Astrocyte (in vitro differentiated cells and primary cell): ENCODE measurements around the gene MRPL41. TPM values are rescaled to one million over a fixed set of nuclear protein-coding genes. Genes with fewer than 3 reads are reported as not detected.

Experiments used
- DNase-seq: peaks from one replicate; pipeline ENCODE4 v3.0.0-alpha.2; 2010; ENCODE audit warnings: low read depth
- FAIRE-seq: peaks from 2 replicates; lab custom pipeline; 2011; peaks lifted over from hg19 to GRCh38; lab: Jason Lieb, UNC
- H2AFZ ChIP-seq: 2 replicates; pipeline ENCODE4 v1.6.0; 2012; ENCODE audit warnings: low read depth, low read length, inconsistent platforms
- H3K27ac ChIP-seq: 2 replicates; pipeline ENCODE4 v1.5.1; 2011; ENCODE audit warnings: low read depth, low read length, inconsistent platforms
- H3K27me3 ChIP-seq: 2 replicates; pipeline ENCODE4 v1.6.0; 2011; ENCODE audit warnings: low read length, inconsistent platforms; ENCODE audit not compliant: insufficient read depth
- H3K36me3 ChIP-seq: 2 replicates; pipeline ENCODE4 v1.5.1; 2011; ENCODE audit warnings: low read length, inconsistent platforms; ENCODE audit not compliant: insufficient read depth
- H3K4me1 ChIP-seq: 2 replicates; pipeline ENCODE4 v1.5.1; 2011; ENCODE audit warnings: low read length, inconsistent platforms; ENCODE audit not compliant: insufficient read depth
- H3K4me2 ChIP-seq: 2 replicates; pipeline ENCODE4 v1.6.0; 2012; ENCODE audit warnings: low read length, inconsistent platforms
- H3K4me3 ChIP-seq: 2 replicates; pipeline ENCODE4 v1.5.1; 2011; ENCODE audit warnings: low read depth, mild to moderate bottlenecking, low read length, inconsistent platforms; ENCODE audit not compliant: insufficient read depth
- H3K79me2 ChIP-seq: 2 replicates; pipeline ENCODE4 v1.6.0; 2012; ENCODE audit warnings: mild to moderate bottlenecking, low read length, inconsistent platforms; ENCODE audit not compliant: insufficient read depth
- H3K9ac ChIP-seq: 2 replicates; pipeline ENCODE4 v1.6.0; 2012; ENCODE audit warnings: mild to moderate bottlenecking, low read length, inconsistent platforms
- H3K9me3 ChIP-seq: 2 replicates; pipeline ENCODE4 v1.5.1; 2012; ENCODE audit warnings: low read depth, mild to moderate bottlenecking, low read length, inconsistent platforms; ENCODE audit not compliant: insufficient read depth
- H4K20me1 ChIP-seq: 2 replicates; pipeline ENCODE4 v1.6.0; 2012; ENCODE audit warnings: low read length, inconsistent platforms; ENCODE audit not compliant: insufficient read depth
- H3K27ac Mint-ChIP-seq: one replicate; pipeline ENCODE4 v1.8.0; 2021; ENCODE audit warnings: mild to moderate bottlenecking, mixed read lengths; ENCODE audit not compliant: unreplicated experiment
- H3K27me3 Mint-ChIP-seq: one replicate; pipeline ENCODE4 v1.8.0; 2021; ENCODE audit warnings: low read depth, mixed read lengths; ENCODE audit not compliant: unreplicated experiment
- H3K36me3 Mint-ChIP-seq: one replicate; pipeline ENCODE4 v1.8.0; 2021; ENCODE audit warnings: low read depth, mixed read lengths; ENCODE audit not compliant: unreplicated experiment
- H3K4me1 Mint-ChIP-seq: one replicate; pipeline ENCODE4 v1.8.0; 2021; ENCODE audit warnings: low read depth, mixed read lengths; ENCODE audit not compliant: unreplicated experiment
- H3K4me3 Mint-ChIP-seq: one replicate; pipeline ENCODE4 v1.8.0; 2021; ENCODE audit warnings: mild to moderate bottlenecking, moderate library complexity, mixed read lengths; ENCODE audit not compliant: unreplicated experiment
- H3K9me3 Mint-ChIP-seq: one replicate; pipeline ENCODE4 v1.8.0; 2021; ENCODE audit warnings: mild to moderate bottlenecking, mixed read lengths; ENCODE audit not compliant: unreplicated experiment
- CTCF ChIP-seq: IDR thresholded peaks from 2 replicates; pipeline ENCODE4 v1.5.1; 2011; ENCODE audit warnings: low read depth, mild to moderate bottlenecking, inconsistent platforms, low read length, moderate library complexity; ENCODE audit not compliant: insufficient read depth
- EZH2 ChIP-seq: IDR thresholded peaks from 2 replicates; pipeline ENCODE4 v1.6.1; 2012; ENCODE audit warnings: mild to moderate bottlenecking, low read length, inconsistent platforms; ENCODE audit not compliant: insufficient read depth
- total RNA-seq: library from RNA; stranded (reverse); gene quantifications from 2 replicates; pipeline ENCODE4 v1.2.1, GENCODE V29; 2021

The MRPL41 gene
- total RNA-seq, 1 donor from 2014 or later = 58.6 TPM

- no peak for TF ChIP-seq EZH2
- TF ChIP-seq CTCF = no peak
- Mint-ChIP-seq H3K36me3 (peaks cover 14% of the 10 kb centered on the region), H3K4me3 (no peak overlapping the region), H3K27me3 (no peaks in the 10 kb centered on the region), H3K9me3 (peaks cover 5% of the 10 kb centered on the region), H3K27ac (no peak overlapping the region), H3K4me1 (no peaks in the 10 kb centered on the region)
- Histone ChIP-seq H4K20me1 (no peaks in the 10 kb centered on the region), H3K9me3 (no peaks in the 10 kb centered on the region), H3K9ac (no peak overlapping the region), H3K4me3 (no peak overlapping the region), H3K79me2 (no peaks in the 10 kb centered on the region), H3K27me3 (no peaks in the 10 kb centered on the region), H3K4me1 (no peaks in the 10 kb centered on the region), H3K36me3 (no peaks in the 10 kb centered on the region), H3K4me2 (no peak overlapping the region), H3K27ac (no peak overlapping the region), H2AFZ (no peak overlapping the region)
- no peak for FAIRE-seq
- DNase-seq = no peak
These were observed 13.6 kb upstream of the MRPL41 start for GRCh38 chr9:137538058-137538457.

DNA sequence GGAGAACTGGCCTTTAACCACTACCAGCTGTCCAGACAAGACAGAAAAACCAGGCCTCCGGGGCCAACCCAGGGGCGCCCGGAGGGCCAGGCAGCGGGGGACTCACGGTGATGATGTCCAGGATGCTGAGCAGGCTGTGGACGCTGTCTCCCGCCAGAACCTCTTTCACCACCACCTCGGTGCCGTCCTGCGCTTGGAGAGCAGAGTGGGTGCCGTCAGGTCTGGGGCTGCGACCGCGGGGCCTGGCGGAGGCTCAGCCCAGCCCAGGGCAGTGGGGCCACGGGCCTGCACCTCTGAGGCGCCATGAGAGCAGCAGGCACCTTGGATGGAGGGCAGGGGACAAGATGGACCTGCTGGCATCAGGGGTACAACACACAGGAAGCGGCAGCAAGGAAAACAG lies 11.1 kb upstream of the MRPL41 start:
- Histone ChIP-seq H3K27me3 (no peaks in the 10 kb centered on the region), H3K4me3 (no peak overlapping the region), H4K20me1 (no peaks in the 10 kb centered on the region), H3K36me3 (no peaks in the 10 kb centered on the region), H3K4me2 (no peak overlapping the region), H3K27ac (no peak overlapping the region), H2AFZ (no peak overlapping the region), H3K4me1 (peaks cover 4% of the 10 kb centered on the region), H3K79me2 (no peaks in the 10 kb centered on the region), H3K9me3 (no peaks in the 10 kb centered on the region), H3K9ac (no peak overlapping the region)
- DNase-seq (no peak), FAIRE-seq (no peak)
- H3K9me3 Mint-ChIP-seq = peaks cover 2% of the 10 kb centered on the region
- TF ChIP-seq EZH2 (no peak), CTCF (no peak)
- no peaks in the 10 kb centered on the region for H3K27me3 Mint-ChIP-seq
- H3K4me3 Mint-ChIP-seq = no peak overlapping the region
- peaks cover 13% of the 10 kb centered on the region for H3K36me3 Mint-ChIP-seq
- peaks cover 7% of the 10 kb centered on the region for H3K4me1 Mint-ChIP-seq
- no peak overlapping the region for H3K27ac Mint-ChIP-seq

- no peak for FAIRE-seq
These were observed 9.2 kb upstream of the MRPL41 start for GRCh38 chr9:137542486-137542885.

More at GRCh38 chr9:137542486-137542885, 9.2 kb upstream of the MRPL41 start:
- H3K9ac ChIP-seq = no peak overlapping the region
- no peaks in the 10 kb centered on the region for H3K79me2 ChIP-seq
- Mint-ChIP-seq H3K27me3 (no peaks in the 10 kb centered on the region), H3K4me3 (no peak overlapping the region), H3K27ac (no peak overlapping the region), H3K36me3 (peaks cover 13% of the 10 kb centered on the region), H3K9me3 (no peaks in the 10 kb centered on the region), H3K4me1 (peaks cover 7% of the 10 kb centered on the region)
- DNase-seq = no peak
- no peak overlapping the region for H3K27ac ChIP-seq
- H2AFZ ChIP-seq = no peak overlapping the region
- H3K27me3 ChIP-seq = no peaks in the 10 kb centered on the region
- H4K20me1 ChIP-seq = no peaks in the 10 kb centered on the region
- no peaks in the 10 kb centered on the region for H3K36me3 ChIP-seq
- H3K9me3 ChIP-seq = no peaks in the 10 kb centered on the region
- no peak overlapping the region for H3K4me3 ChIP-seq
- no peak overlapping the region for H3K4me2 ChIP-seq
- TF ChIP-seq EZH2 (no peak), CTCF (no peak)
- peaks cover 4% of the 10 kb centered on the region for H3K4me1 ChIP-seq
